SK-N-SH (cell line): ENCODE results near the gene JAG2. TPM values are rescaled to one million over a fixed set of nuclear protein-coding genes. Genes with fewer than 3 reads are reported as not detected.
A peak's percentile ranks its signal among the peaks of the same experiment; 100 is the strongest.

ENCODE experiments used
- CTCF ChIA-PET: fragments of 300-600, 350-600 bp; formaldehyde crosslinking; extraction: SDS; loops from one replicate; lab custom pipeline; 2021; lab: Yijun Ruan, JAX
- POLR2A ChIA-PET: fragments of 350-600 bp; sonication (Branson Sonifier 250); formaldehyde crosslinking; extraction: SDS; loops from one replicate; lab custom pipeline; 2020; ENCODE audit warnings: antibody characterized with exemption, inconsistent platforms; lab: Yijun Ruan, JAX
- DNase-seq: peaks from one replicate; pipeline ENCODE4 v3.0.0; 2012
- H2AFZ ChIP-seq: fragments of 200-600 bp; sonication (generic); 2 replicates; pipeline ENCODE4 v1.8.1; 2016; ENCODE audit warnings: antibody characterized with exemption, mild to moderate bottlenecking, low read depth
- H3F3A ChIP-seq: fragments of 200-600 bp; sonication (generic); replicated peaks from 2 replicates; pipeline ENCODE3; 2016; ENCODE audit warnings: antibody characterized with exemption, mild to moderate bottlenecking; ENCODE audit not compliant: insufficient read depth
- H3K27ac ChIP-seq, 2 experiments: fragments of 200-500 bp in 1 of 2; fragments of 200-600 bp in 1 of 2; sonication (Bioruptor generic) in 1 of 2; sonication (generic), shearing (Covaris generic) in 1 of 2; 2 replicates each; pipeline versions ENCODE4 v1.5.1 to v1.6.1; 2014 to 2016; ENCODE audit warnings: low read depth in 2 of 2, inconsistent platforms in 1 of 2, low read length in 1 of 2, mild to moderate bottlenecking in 1 of 2, mixed read lengths in 1 of 2
- H3K27me3 ChIP-seq: fragments of 200-600 bp; sonication (generic), shearing (Covaris generic); 2 replicates; pipeline ENCODE4 v1.6.1; 2016; ENCODE audit warnings: mixed run types; ENCODE audit not compliant: insufficient read depth
- H3K36me3 ChIP-seq, 2 experiments: fragments of 200-500 bp in 1 of 2; fragments of 200-600 bp in 1 of 2; sonication (Bioruptor generic) in 1 of 2; sonication (generic) in 1 of 2; replicated peaks in 1 of 2; 2 replicates each; pipeline versions ENCODE3 to v1.5.1; 2014 to 2016; ENCODE audit warnings: low read length in 1 of 2, mild to moderate bottlenecking in 1 of 2; ENCODE audit not compliant: insufficient read depth in 2 of 2, control insufficient read depth in 1 of 2
- H3K4me1 ChIP-seq, 2 experiments: fragments of 200-500 bp in 1 of 2; fragments of 200-600 bp in 1 of 2; sonication (Bioruptor generic) in 1 of 2; sonication (generic), shearing (Covaris generic) in 1 of 2; 2 replicates each; pipeline versions ENCODE4 v1.5.1 to v1.6.1; 2014 to 2016; ENCODE audit warnings: low read depth in 1 of 2, low read length in 1 of 2, mixed run types in 1 of 2; ENCODE audit not compliant: insufficient read depth in 2 of 2, control insufficient read depth in 1 of 2
- H3K4me2 ChIP-seq: fragments of 200-600 bp; sonication (generic), shearing (Covaris generic); 2 replicates; pipeline ENCODE4 v1.6.1; 2017; ENCODE audit warnings: mixed run types
- H3K4me3 ChIP-seq, 2 experiments: fragments of 200-500 bp in 1 of 2; fragments of 200-600 bp in 1 of 2; sonication (Bioruptor generic) in 1 of 2; sonication (generic), shearing (Covaris generic) in 1 of 2; 2 replicates each; pipeline versions ENCODE4 v1.5.1 to v1.8.1; 2014 to 2016; ENCODE audit warnings: low read depth in 2 of 2, inconsistent platforms in 1 of 2, low read length in 1 of 2, mild to moderate bottlenecking in 1 of 2, mixed read lengths in 1 of 2, moderate library complexity in 1 of 2
- H3K79me2 ChIP-seq: fragments of 200-600 bp; sonication (generic); 2 replicates; pipeline ENCODE4 v1.8.1; 2017; ENCODE audit warnings: mild to moderate bottlenecking; ENCODE audit not compliant: insufficient read depth
- H3K9ac ChIP-seq: fragments of 200-600 bp; sonication (generic); 2 replicates; pipeline ENCODE4 v1.6.1; 2017; ENCODE audit warnings: mixed run types
- H3K9me2 ChIP-seq: fragments of 200-600 bp; sonication (generic); 2 replicates; pipeline ENCODE4 v1.6.1; 2017; ENCODE audit warnings: mixed run types
- H3K9me3 ChIP-seq: fragments of 200-600 bp; sonication (generic); 2 replicates; pipeline ENCODE4 v1.6.1; 2017; ENCODE audit warnings: mixed run types, mild to moderate bottlenecking, moderate library complexity
- H4K20me1 ChIP-seq: fragments of 200-600 bp; sonication (generic); 2 replicates; pipeline ENCODE4 v1.6.1; 2017; ENCODE audit warnings: mild to moderate bottlenecking, mixed run types; ENCODE audit not compliant: insufficient read depth
- CHD2 ChIP-seq: fragments of 150-350 bp; IDR thresholded peaks from 2 replicates; pipeline ENCODE4 v1.6.1; 2018; ENCODE audit warnings: low read length; ENCODE audit not compliant: partially characterized antibody
- ELF1 ChIP-seq: IDR thresholded peaks from 2 replicates; pipeline ENCODE4 v1.4.0; 2012
- EZH2phosphoT487 ChIP-seq: fragments of 200-600 bp; sonication (generic); IDR thresholded peaks from 2 replicates; pipeline ENCODE4 v1.6.1; 2017; ENCODE audit warnings: low read depth, mixed run types, mild to moderate bottlenecking, antibody characterized with exemption, moderate library complexity, borderline replicate concordance
- FOXJ3 ChIP-seq: sonication (generic); formaldehyde crosslinking; IDR thresholded peaks from 2 replicates; pipeline ENCODE4 v1.5.1; 2020; ENCODE audit warnings: mild to moderate bottlenecking, missing genetic modification reagents
- GABPA ChIP-seq: IDR thresholded peaks from 2 replicates; pipeline ENCODE4 v1.4.0; 2012; ENCODE audit warnings: low read depth, mild to moderate bottlenecking
- GATA2 ChIP-seq: sonication (generic); formaldehyde crosslinking; IDR thresholded peaks from 2 replicates; pipeline ENCODE4 v1.5.0; 2020; ENCODE audit warnings: mild to moderate bottlenecking, missing genetic modification reagents
- MAX ChIP-seq: IDR thresholded peaks from 2 replicates; pipeline ENCODE4 v1.4.0; 2012; ENCODE audit warnings: low read depth
- MXI1 ChIP-seq: IDR thresholded peaks from 2 replicates; pipeline ENCODE4 v1.6.1; 2012; ENCODE audit warnings: mild to moderate bottlenecking, low read depth, low read length, improper control_type of control experiment
- PBX3 ChIP-seq: IDR thresholded peaks from 2 replicates; pipeline ENCODE4; 2012
- RFX5 ChIP-seq: IDR thresholded peaks from 2 replicates; pipeline ENCODE4 v1.6.1; 2012; ENCODE audit warnings: mild to moderate bottlenecking, improper control_type of control experiment, low read length
- SIN3A ChIP-seq: IDR thresholded peaks from 2 replicates; pipeline ENCODE4 v1.6.1; 2012; ENCODE audit warnings: low read depth, mild to moderate bottlenecking, low read length, moderate library complexity, borderline replicate concordance
- ZBTB33 ChIP-seq: IDR thresholded peaks from 2 replicates; pipeline ENCODE4 v1.4.0; 2012; ENCODE audit warnings: low read depth, borderline replicate concordance
- WGBS: methylation state at CpG from one replicate; pipeline ENCODE4 v1.1.6; 2017; ENCODE audit warnings: low lambda C conversion rate; 5-methylcytosine and 5-hydroxymethylcytosine counted together
- polyA plus RNA-seq, 3 experiments: library from polyadenylated mRNA; depleted of rRNA; stranded (reverse); fragments of >200 nt; gene quantifications; 2 replicates each; pipeline ENCODE4 v1.2.3, GENCODE V29; 2012
- small RNA-seq, 7 experiments: library from RNA; depleted of rRNA; stranded (forward); fragments of <200 nt; gene quantifications; one replicate each; pipeline ENCODE3, GENCODE V24; 2012
- TF ChIP-seq, protein P1 (sequence below): IDR thresholded peaks from 2 replicates; pipeline ENCODE4 v1.6.1; 2012; ENCODE audit warnings: mild to moderate bottlenecking, low read depth, low read length, moderate library complexity

Gene JAG2
- polyA plus RNA-seq, 1 of the 3 experiments (the other 2 are of a cell fraction): 1.7 TPM

DNA sequence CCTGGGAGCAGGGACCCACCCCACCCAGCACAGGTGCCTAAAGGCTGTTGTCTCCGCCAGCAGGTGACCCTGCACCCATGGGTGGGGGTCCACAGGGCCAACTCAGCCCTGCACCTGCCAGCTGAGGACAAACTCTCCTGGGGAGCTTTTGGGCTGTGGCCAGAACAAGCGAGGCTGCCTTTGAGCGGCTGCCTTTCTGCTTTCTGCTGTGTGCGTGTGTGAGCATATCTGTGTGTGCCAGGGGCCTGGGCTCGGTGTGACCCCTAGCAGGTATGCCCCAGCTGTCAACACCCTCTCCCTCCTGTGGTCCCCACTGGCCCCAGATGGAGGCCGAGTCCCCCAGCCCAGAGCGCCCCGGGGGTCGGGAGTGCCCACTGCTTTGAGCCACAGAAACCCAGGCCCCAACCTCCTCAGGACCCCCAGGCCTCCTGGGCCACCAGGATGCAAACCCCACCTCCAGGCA, 77.5 kb downstream of the JAG2 start:
- 73% methylated on average over 3 of the region's 9 CpGs for WGBS
- TF ChIP-seq SIN3A (no peak), CHD2 (no peak), EZH2phosphoT487 (no peak), GATA2 (CRISPR knock-in tag) (no peak), FOXJ3 (no peak), RFX5 (no peak), ZBTB33 (no peak), ELF1 (no peak), GABPA (no peak), MXI1 (no peak), PBX3 (no peak), MAX (no peak)
- TF ChIP-seq, protein P1, sequence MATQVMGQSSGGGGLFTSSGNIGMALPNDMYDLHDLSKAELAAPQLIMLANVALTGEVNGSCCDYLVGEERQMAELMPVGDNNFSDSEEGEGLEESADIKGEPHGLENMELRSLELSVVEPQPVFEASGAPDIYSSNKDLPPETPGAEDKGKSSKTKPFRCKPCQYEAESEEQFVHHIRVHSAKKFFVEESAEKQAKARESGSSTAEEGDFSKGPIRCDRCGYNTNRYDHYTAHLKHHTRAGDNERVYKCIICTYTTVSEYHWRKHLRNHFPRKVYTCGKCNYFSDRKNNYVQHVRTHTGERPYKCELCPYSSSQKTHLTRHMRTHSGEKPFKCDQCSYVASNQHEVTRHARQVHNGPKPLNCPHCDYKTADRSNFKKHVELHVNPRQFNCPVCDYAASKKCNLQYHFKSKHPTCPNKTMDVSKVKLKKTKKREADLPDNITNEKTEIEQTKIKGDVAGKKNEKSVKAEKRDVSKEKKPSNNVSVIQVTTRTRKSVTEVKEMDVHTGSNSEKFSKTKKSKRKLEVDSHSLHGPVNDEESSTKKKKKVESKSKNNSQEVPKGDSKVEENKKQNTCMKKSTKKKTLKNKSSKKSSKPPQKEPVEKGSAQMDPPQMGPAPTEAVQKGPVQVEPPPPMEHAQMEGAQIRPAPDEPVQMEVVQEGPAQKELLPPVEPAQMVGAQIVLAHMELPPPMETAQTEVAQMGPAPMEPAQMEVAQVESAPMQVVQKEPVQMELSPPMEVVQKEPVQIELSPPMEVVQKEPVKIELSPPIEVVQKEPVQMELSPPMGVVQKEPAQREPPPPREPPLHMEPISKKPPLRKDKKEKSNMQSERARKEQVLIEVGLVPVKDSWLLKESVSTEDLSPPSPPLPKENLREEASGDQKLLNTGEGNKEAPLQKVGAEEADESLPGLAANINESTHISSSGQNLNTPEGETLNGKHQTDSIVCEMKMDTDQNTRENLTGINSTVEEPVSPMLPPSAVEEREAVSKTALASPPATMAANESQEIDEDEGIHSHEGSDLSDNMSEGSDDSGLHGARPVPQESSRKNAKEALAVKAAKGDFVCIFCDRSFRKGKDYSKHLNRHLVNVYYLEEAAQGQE: no peak
- TF ChIP-seq, all 33 proteins: peak for 0
- ChIA-PET CTCF (interaction anchor here (0.6 to 2.5 kb wide), 36 partner anchors 9 to 504 kb away, joined by 3 to 15 read pairs (median 4); partner anchors contain the start of genes BTBD6 and CLBA1), POLR2A (no interaction called here)
- Histone ChIP-seq H3K4me1 (peaks cover 12 to 43% of the 10 kb centered on the region in 2 experiments; a peak in 3 of 4 replicates), H3K27ac (peak overlapping the region in 1 of 2 experiments; percentile 81; a peak in 1 of 4 replicates), H3K4me2 (peak overlapping the region; percentile 87; the same call in 1 of the 2 replicates), H3K9me3 (no peaks in the 10 kb centered on the region), H3K79me2 (0 out of 2 replicates have a peak, but pooled peaks cover 5% of the 10 kb centered on the region), H3K27me3 (no peaks in the 10 kb centered on the region), H3K9me2 (no peaks in the 10 kb centered on the region), H3K4me3 (no peak overlapping the region), H3F3A (peaks cover 23% of the 10 kb centered on the region), H2AFZ (no peak overlapping the region), H3K36me3 (no peaks in the 10 kb centered on the region), H4K20me1 (peaks cover 5% of the 10 kb centered on the region; the same call in 1 of the 2 replicates), H3K9ac (no peak overlapping the region)
- no peak for DNase-seq

Small RNA genes lying within 50 kb of the gene (small RNA-seq; reads per million reads assigned to genes)
- gene AL512356.2 (0 reads per million in 7 experiments), gene MIR6765 (0 reads per million in 7 experiments)

Other genes with a start within 250 kb of the JAG2 start
- 0.02 TPM in 2 replicates for gene PLD4, start 243.9 kb downstream of the JAG2 start, polyA plus RNA-seq (2012; rRNA removed)
- 33.5 and 36.6 TPM in 2 replicates for gene AHNAK2, start 190.4 kb downstream of the JAG2 start, polyA plus RNA-seq (2012; rRNA removed)
- gene CLBA1, start 183.0 kb downstream of the JAG2 start, polyA plus RNA-seq (2012; rRNA removed): 18.5 and 21.4 TPM in 2 replicates
- 23.7 and 26.8 TPM in 2 replicates for gene CDCA4, start 147.7 kb downstream of the JAG2 start, polyA plus RNA-seq (2012; rRNA removed)
- 0.03 TPM in 1 of 2 replicates, not detected in the other for gene GPR132, start 103.3 kb downstream of the JAG2 start, polyA plus RNA-seq (2012; rRNA removed)
- gene NUDT14, start 12.5 kb upstream of the JAG2 start, polyA plus RNA-seq (2012; rRNA removed): 15.8 and 18.4 TPM in 2 replicates
- gene BTBD6, start 79.8 kb upstream of the JAG2 start, polyA plus RNA-seq (2012; rRNA removed): 20.9 and 21.0 TPM in 2 replicates
- 10.2 and 15.7 TPM in 2 replicates for gene BRF1, start 132.2 kb upstream of the JAG2 start, polyA plus RNA-seq (2012; rRNA removed)
- gene PACS2, start 146.0 kb upstream of the JAG2 start, polyA plus RNA-seq (2012; rRNA removed): 27.4 and 42.7 TPM in 2 replicates
- gene TEX22, start 229.8 kb upstream of the JAG2 start, polyA plus RNA-seq (2012; rRNA removed): 0.26 and 0.29 TPM in 2 replicates